ENCODE data around the gene ATP1B1.

ATP1B1 gene

DNA sequence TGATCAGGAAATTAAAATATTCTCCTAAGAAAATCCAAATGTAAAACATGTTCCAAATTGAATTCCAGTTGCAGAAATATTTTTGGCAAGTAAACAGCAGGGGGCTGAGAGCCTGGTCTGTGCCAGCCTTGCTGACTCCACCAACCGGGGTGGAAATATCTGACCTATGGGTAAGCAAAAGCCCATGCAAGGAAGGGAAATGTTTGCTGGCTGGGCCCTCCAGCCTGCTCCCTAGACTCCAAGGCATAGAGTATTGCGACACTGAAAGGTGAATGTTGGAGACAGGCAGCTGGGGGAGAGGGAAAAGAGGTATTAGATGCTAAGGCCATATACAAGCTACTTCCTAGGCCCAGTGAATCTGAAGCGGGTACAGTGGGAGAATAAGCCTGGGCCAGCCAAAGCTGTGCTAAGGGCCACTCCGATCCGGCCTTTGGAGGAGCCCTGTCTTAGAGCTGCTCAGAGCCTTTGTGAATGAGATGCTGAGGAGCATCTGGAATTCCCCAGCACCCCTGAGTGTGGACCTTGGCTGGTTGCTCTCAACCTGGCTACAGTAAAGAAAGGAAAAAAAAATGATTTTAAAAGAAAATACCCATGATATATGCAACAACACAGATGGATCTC lies 24.9 kb upstream of the ATP1B1 start:
- no peak for DNase-seq
- H3K4me1 ChIP-seq = peaks cover 22% of the 10 kb centered on the region
- H3K4me3 ChIP-seq (ENCODE audit: low read depth, low read length) = no peak overlapping the region
- no peaks in the 10 kb centered on the region for H3K27me3 ChIP-seq
- H3K36me3 ChIP-seq = no peaks in the 10 kb centered on the region
- no peaks in the 10 kb centered on the region for H3K9me3 ChIP-seq
- TF ChIP-seq, protein P1, sequence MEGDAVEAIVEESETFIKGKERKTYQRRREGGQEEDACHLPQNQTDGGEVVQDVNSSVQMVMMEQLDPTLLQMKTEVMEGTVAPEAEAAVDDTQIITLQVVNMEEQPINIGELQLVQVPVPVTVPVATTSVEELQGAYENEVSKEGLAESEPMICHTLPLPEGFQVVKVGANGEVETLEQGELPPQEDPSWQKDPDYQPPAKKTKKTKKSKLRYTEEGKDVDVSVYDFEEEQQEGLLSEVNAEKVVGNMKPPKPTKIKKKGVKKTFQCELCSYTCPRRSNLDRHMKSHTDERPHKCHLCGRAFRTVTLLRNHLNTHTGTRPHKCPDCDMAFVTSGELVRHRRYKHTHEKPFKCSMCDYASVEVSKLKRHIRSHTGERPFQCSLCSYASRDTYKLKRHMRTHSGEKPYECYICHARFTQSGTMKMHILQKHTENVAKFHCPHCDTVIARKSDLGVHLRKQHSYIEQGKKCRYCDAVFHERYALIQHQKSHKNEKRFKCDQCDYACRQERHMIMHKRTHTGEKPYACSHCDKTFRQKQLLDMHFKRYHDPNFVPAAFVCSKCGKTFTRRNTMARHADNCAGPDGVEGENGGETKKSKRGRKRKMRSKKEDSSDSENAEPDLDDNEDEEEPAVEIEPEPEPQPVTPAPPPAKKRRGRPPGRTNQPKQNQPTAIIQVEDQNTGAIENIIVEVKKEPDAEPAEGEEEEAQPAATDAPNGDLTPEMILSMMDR (IDR thresholded peaks at IDR 0.05; ENCODE audit: low read depth, low read length) = 0 out of 2 replicates have a peak, but pooled peaks have one; percentile 27

DNA sequence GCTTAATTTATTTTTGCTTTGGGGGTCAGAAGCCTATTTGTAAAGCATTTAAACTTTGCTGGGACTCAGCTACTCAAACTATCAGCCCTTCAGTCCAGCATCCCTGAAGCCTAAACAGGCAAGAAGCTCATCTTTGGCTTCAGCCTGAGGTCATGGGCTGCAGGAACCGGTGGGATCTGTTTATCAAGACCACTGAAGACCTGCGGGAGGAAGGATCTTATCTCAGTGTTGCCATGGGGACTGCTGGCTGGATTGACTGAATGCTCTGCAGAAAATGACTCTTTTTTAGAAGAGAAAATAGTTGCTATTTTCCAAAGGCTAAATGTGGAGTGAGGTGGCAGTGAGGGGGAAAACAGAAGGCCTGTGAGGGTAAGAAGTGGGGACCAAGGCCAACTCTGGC lies 20.6 kb upstream of the ATP1B1 start:
- TF ChIP-seq, protein P1 (IDR thresholded peaks at IDR 0.05; ENCODE audit: low read depth, low read length) = no peak
- H3K27me3 ChIP-seq = no peaks in the 10 kb centered on the region
- no peak overlapping the region for H3K4me3 ChIP-seq (ENCODE audit: low read depth, low read length)
- H3K4me1 ChIP-seq = peaks cover 24% of the 10 kb centered on the region
- no peaks in the 10 kb centered on the region for H3K9me3 ChIP-seq
- H3K36me3 ChIP-seq = no peaks in the 10 kb centered on the region
- peak; percentile 25 for DNase-seq

DNA sequence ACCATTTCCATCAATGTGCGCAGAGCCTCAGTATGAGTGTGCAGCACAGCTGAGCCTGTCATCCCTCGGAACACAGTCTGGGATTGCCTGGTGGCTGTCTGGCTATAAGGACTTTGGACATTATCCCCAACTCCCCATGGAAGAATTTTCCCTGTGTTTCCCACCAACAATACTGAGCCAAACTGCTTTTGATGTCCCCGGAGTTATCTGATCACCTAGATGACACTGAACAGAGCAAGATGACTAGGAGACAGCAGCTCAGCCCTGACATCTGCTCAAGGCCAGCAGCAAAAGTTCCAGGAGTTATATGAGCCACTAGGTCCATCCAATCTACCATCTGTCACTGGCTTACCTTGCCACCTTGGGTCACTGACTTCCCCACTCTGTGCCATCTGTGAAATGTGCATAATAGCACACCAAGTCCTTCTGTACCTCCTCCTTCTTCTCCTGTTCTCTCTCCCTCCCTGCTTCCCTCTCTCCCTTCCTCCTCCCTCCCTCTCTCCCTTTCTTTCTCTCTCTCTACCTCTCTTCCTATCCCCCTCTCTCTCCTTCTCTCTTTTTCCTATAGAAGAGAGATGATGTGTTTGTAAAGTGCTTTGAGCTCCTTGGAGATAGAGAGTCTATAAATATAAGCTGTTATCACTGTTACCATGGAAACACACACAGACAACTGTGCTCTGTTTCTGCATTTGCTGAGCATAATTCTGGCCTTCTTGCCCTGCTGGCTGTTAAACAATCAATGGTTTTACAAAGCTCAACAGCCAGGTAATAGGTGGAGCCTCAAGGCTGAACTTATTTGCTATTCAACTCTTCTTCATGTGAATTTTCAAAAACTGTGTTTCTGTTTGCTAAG lies 19.7 kb upstream of the ATP1B1 start:
- DNase-seq = peak; percentile 25
- TF ChIP-seq, protein P1 (IDR thresholded peaks at IDR 0.05; ENCODE audit: low read depth, low read length) = no peak
- no peak overlapping the region for H3K4me3 ChIP-seq (ENCODE audit: low read depth, low read length)
- no peaks in the 10 kb centered on the region for H3K27me3 ChIP-seq
- H3K9me3 ChIP-seq = no peaks in the 10 kb centered on the region
- H3K4me1 ChIP-seq = peaks cover 24% of the 10 kb centered on the region
- H3K36me3 ChIP-seq = no peaks in the 10 kb centered on the region

DNA sequence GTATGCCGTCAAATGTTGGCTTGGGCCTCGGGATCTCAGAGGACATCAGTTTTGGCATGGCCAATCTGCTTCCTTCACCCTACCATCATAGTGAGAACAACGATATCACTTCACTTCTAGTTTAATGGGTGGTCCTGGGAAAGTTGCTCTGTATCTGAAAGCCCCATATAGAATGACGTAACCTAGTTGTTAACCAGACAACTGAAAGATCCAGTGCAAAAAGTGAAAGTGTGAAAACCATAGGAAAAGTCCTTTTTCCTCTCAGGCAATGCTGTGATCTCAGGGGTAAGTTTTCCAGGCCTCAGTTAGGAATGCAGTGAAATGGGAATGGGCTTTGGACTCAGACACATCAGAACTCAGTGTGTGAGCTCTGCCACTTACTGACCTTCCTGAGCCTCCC lies 18.6 kb upstream of the ATP1B1 start:
- no peaks in the 10 kb centered on the region for H3K27me3 ChIP-seq
- H3K9me3 ChIP-seq = no peaks in the 10 kb centered on the region
- H3K4me1 ChIP-seq = peaks cover 24% of the 10 kb centered on the region
- TF ChIP-seq, protein P1 (IDR thresholded peaks at IDR 0.05; ENCODE audit: low read depth, low read length) = no peak
- H3K36me3 ChIP-seq = no peaks in the 10 kb centered on the region
- no peak for DNase-seq
- H3K4me3 ChIP-seq (ENCODE audit: low read depth, low read length) = no peak overlapping the region

DNA sequence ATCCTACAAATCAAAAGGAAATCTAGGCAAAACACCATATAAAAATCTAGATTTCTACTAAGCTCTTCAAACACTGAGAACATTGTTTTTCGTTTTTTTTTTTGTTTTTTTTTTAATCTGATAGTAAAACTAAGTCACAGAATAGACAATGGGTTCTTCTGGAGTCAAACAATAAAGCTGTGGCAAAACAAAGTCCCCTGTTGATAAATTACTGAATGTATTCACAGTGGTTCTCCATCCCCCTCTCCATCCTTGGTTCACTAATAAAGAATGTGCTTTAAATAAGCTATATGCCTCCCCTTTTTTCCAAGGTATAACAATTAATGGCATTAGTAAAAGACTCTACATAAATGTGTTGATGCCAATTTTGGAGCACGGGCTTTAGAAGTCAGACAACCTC lies 16.7 kb upstream of the ATP1B1 start:
- H3K36me3 ChIP-seq = no peaks in the 10 kb centered on the region
- H3K27me3 ChIP-seq = no peaks in the 10 kb centered on the region
- H3K4me1 ChIP-seq = peaks cover 24% of the 10 kb centered on the region
- H3K4me3 ChIP-seq (ENCODE audit: low read depth, low read length) = no peak overlapping the region
- H3K9me3 ChIP-seq = no peaks in the 10 kb centered on the region
- TF ChIP-seq, protein P1 (IDR thresholded peaks at IDR 0.05; ENCODE audit: low read depth, low read length) = no peak
- no peak for DNase-seq

Data from BE2C (cell line).